GM12864 (cell line): ENCODE measurements around the gene SHISA6.

Experiments used
- DNase-seq: peaks from one replicate; pipeline ENCODE4 v3.0.0-alpha.2; 2011; ENCODE audit warnings: low read depth
- H3K4me3 ChIP-seq: 2 replicates; pipeline ENCODE4 v1.5.1; 2011; ENCODE audit warnings: mild to moderate bottlenecking, low read depth, low read length, control low read depth
- TF ChIP-seq, protein P1 (sequence below): IDR thresholded peaks from 2 replicates; pipeline ENCODE4 v1.5.1; 2011; ENCODE audit warnings: low read depth, mild to moderate bottlenecking, moderate library complexity, low read length, control low read depth, inconsistent platforms; ENCODE audit errors: missing control alignments

The SHISA6 gene

DNA sequence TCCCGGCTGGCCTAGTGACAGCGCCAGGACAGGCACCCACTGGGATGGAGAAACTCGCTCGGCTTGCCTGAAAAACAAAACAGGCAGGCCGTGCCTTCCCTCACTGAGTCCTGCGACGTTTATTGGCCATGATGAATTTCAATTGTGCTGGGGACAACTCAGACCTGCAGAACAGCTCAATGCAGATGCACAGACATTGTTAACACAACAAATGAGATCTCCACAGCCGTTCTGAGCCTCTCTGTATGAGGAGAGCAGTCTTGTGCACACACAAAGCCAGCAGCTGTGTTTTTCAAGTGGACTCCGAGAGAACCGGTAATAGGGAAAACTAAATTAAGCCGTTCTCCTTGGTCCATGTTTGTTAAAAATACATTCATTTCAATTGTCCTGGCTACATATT is 15.9 kb downstream of the SHISA6 start:
- TF ChIP-seq, protein P1, sequence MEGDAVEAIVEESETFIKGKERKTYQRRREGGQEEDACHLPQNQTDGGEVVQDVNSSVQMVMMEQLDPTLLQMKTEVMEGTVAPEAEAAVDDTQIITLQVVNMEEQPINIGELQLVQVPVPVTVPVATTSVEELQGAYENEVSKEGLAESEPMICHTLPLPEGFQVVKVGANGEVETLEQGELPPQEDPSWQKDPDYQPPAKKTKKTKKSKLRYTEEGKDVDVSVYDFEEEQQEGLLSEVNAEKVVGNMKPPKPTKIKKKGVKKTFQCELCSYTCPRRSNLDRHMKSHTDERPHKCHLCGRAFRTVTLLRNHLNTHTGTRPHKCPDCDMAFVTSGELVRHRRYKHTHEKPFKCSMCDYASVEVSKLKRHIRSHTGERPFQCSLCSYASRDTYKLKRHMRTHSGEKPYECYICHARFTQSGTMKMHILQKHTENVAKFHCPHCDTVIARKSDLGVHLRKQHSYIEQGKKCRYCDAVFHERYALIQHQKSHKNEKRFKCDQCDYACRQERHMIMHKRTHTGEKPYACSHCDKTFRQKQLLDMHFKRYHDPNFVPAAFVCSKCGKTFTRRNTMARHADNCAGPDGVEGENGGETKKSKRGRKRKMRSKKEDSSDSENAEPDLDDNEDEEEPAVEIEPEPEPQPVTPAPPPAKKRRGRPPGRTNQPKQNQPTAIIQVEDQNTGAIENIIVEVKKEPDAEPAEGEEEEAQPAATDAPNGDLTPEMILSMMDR = no peak

DNA sequence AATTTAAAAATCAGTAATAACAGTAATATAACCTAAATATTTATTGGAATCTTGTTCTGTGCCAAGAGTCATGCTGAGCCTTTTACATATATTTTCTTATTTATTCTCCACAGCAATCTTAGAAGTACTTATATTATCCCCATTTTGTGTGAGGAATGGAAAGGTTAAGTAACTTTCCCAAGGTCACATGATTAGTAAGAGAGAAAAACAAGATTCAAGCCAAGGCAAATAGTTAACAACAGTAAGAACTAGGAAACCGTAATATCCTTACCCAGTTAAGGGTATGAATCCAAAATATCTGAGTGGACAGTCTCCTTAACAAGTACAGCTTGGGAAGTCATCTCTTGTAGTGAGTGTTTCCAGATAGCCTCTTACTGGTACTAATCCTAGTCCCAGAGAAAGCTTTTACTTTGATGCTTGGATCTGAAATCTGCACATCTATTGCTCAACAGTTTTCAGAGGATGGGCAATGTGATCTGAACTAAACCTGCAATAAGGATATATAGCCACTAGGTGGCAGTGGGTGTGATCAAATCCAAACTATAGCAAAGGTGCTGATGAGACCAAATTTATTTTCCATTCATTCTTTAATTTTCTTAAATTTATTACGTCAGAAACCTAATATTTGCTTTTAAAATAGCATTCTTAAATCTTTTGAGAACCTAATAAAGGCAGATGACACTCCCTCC is 23.3 kb downstream of the SHISA6 start:
- no peak for DNase-seq
- TF ChIP-seq, protein P1 = peak; percentile 30
- H3K4me3 ChIP-seq = no peak overlapping the region

More for the DNA sequence above, 15.9 kb downstream of the SHISA6 start:
- no peak overlapping the region for H3K4me3 ChIP-seq
- DNase-seq = no peak

DNA sequence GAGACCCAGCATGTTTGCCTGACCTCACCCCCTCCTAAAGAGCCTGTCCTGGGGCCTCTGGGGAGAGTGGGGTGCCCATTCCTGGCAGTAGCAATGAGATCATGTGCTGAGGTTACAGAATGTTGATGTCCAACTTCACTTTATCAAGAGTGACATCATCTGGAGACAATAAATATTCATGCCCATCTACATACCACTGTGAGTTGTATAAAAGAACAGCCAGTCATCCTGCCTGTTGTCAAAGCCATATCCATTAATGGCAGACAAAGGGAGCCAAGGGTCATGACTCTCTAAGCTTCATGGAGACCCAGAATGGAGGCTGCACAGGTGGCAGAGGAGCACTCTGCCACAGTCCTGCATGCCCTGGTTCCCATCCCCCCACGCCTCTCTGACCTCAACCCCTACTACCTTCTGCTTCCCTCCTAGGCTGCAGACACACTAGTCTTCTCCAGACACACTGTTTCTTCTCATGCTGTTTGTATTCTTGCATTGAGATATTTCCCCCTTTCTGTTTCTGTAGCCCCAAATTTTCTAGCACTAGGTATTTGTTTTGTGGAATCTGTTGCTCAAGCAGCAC is 27.1 kb downstream of the SHISA6 start:
- H3K4me3 ChIP-seq = no peak overlapping the region
- DNase-seq = no peak
- TF ChIP-seq, protein P1 = no peak

DNA sequence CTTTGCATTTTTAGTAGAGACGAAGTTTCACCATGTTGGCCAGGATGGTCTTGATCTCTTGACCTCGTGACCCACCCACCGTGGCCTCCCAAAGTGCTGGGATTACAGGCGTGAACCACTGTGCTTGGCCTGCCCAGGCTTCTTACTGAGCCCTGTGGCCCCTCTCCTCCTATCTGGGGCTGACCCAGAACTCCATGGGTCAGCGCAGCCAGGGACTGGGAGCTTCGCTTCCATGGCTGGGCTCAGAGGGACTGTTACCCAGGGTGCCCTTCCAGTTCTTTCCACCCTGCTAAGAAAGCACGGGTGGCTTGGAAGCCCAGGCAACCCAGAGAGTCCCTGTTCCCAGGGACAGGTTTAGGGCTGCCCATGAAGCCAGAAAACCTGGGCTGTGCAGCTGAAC is 28.2 kb downstream of the SHISA6 start:
- no peak overlapping the region for H3K4me3 ChIP-seq
- DNase-seq = no peak
- TF ChIP-seq, protein P1 = no peak

DNA sequence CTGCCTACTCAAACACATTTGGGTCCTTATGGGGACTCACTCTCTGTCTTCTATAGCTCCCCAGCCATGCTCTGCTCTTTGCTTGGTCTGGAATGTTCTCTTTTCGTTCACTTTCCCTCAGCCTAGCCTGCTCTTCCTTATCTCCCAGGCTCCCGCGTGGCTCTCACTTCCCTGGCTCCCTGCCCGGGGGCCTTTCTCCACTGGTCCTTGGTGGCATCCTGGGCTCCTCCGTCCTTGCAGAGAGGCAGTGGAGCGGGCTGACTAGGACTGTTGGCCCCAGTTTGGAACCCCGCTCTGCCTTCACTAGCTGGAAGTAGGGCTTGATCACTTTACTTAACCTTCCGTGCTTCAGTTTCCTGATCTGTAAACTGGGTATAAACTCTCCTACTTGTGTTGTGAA is 31.2 kb downstream of the SHISA6 start:
- H3K4me3 ChIP-seq = no peak overlapping the region
- TF ChIP-seq, protein P1 = no peak
- no peak for DNase-seq

DNA sequence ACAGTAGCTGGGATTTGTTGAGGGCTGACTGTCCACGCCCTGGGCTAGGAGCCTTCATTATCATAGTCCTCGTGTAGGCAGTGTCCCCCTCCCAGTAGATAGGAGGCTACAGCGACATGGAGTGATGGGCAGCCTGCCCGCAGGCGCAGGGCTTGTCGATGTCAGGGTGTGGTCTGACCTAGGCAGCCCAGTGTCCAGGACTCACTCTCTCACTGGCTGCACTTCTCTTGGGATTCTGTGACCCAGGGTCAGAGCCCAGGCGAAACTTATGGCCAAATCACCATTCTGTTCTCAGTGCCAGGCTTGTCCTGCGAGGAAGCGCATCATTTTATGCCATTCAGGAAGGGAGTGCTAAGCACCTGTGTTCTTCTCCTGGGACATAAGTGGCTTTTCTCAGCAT is 32.6 kb downstream of the SHISA6 start:
- DNase-seq = no peak
- H3K4me3 ChIP-seq = no peak overlapping the region
- TF ChIP-seq, protein P1 = no peak

DNA sequence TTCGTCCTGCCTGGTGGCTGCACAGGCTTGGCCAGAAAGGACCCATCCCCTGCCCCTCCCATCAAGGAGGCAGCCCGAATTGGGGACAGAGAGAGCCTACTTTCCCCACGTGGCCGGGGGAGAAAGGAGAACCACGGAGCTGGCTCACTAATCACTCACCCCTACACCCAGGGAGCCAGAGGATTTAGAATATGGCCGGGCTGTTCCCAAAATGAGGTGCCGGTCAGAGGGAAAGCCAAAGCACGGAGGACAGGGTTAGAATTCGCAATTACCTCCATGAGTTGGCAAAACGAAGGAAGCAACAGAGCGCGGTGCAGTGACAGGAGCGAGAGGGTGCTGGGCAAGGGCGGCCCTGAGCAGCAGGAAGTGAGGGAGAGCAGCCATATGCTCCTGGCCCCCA is 33.1 kb downstream of the SHISA6 start:
- TF ChIP-seq, protein P1 = no peak
- no peak overlapping the region for H3K4me3 ChIP-seq
- DNase-seq = no peak
